NCI-H2081 treated with DMSO at 0.1 percent for 48 hours (cell line): ENCODE measurements around the gene NIPBL.
"Not testable (repeated sequence)": the region's sequence is repeated elsewhere in the genome, so short reads cannot be mapped to it uniquely, and the experiment has no call there.

Source experiments
- DNase-seq: peaks from one replicate; lab custom pipeline; 2025; lab: John Stamatoyannopoulos, UW

NIPBL gene

GRCh38 chr5:37028910-37029309 lies 152.3 kb downstream of the NIPBL start:
- no peak for DNase-seq

GRCh38 chr5:37029436-37029835 lies 152.9 kb downstream of the NIPBL start:
- no peak for DNase-seq

GRCh38 chr5:37034955-37035354 lies 158.4 kb downstream of the NIPBL start:
- no peak for DNase-seq

GRCh38 chr5:37037840-37038239 lies 161.3 kb downstream of the NIPBL start:
- DNase-seq: no peak

- DNase-seq: no peak
Measured at GRCh38 chr5:37039824-37040223, 163.3 kb downstream of the NIPBL start.

GRCh38 chr5:37043693-37044092 lies 167.1 kb downstream of the NIPBL start:
- no peak for DNase-seq

- DNase-seq: no peak
Measured at GRCh38 chr5:37044120-37044519, 167.6 kb downstream of the NIPBL start.

- no peak for DNase-seq
Measured at GRCh38 chr5:37045703-37046102, 169.1 kb downstream of the NIPBL start.

GRCh38 chr5:37047947-37048346 lies 171.4 kb downstream of the NIPBL start:
- no peak for DNase-seq

GRCh38 chr5:37054391-37054790 lies 177.8 kb downstream of the NIPBL start:
- DNase-seq: no peak

- DNase-seq: no peak
Measured at GRCh38 chr5:37055383-37055990, 178.9 kb downstream of the NIPBL start.

- no peak for DNase-seq
Measured at GRCh38 chr5:37056762-37057161, 180.2 kb downstream of the NIPBL start.

- no peak for DNase-seq
Measured at GRCh38 chr5:37060030-37060429, 183.5 kb downstream of the NIPBL start.

GRCh38 chr5:37063739-37064138 lies 187.2 kb downstream of the NIPBL start:
- no peak for DNase-seq

- DNase-seq: no peak
Measured at GRCh38 chr5:37064442-37064841, 187.9 kb downstream of the NIPBL start.

- DNase-seq: no peak
Measured at GRCh38 chr5:37071487-37071886, 194.9 kb downstream of the NIPBL start.

- no peak for DNase-seq
Measured at GRCh38 chr5:37071901-37072581, 195.5 kb downstream of the NIPBL start.

GRCh38 chr5:37075399-37075950 lies 198.9 kb downstream of the NIPBL start:
- DNase-seq: no peak

- DNase-seq: no peak
Measured at GRCh38 chr5:37077146-37077545, 200.6 kb downstream of the NIPBL start.

GRCh38 chr5:37080697-37081096 lies 204.1 kb downstream of the NIPBL start:
- DNase-seq: no peak

GRCh38 chr5:37082977-37083376 lies 206.4 kb downstream of the NIPBL start:
- not testable (repeated sequence) for DNase-seq

GRCh38 chr5:37086026-37086425 lies 209.5 kb downstream of the NIPBL start:
- not testable (repeated sequence) for DNase-seq

GRCh38 chr5:37086466-37087173 lies 210.1 kb downstream of the NIPBL start:
- DNase-seq: no peak
